WI38 (cell line): ENCODE results near the gene KLHL14.

Experiments used
- H3K4me3 ChIP-seq: 2 replicates; pipeline ENCODE4 v1.5.1; 2011; ENCODE audit warnings: low read depth, mild to moderate bottlenecking, control low read depth, low read length
- CTCF ChIP-seq: IDR thresholded peaks from 2 replicates; pipeline ENCODE4 v1.5.1; 2012; ENCODE audit warnings: low read depth, mild to moderate bottlenecking, control low read depth, low read length

Gene KLHL14

GRCh38 chr18:32698153-32698552, 74.7 kb downstream of the KLHL14 start:
- H3K4me3 ChIP-seq = no peak overlapping the region

GRCh38 chr18:32696376-32696775, 76.4 kb downstream of the KLHL14 start:
- no peak for TF ChIP-seq CTCF

More at GRCh38 chr18:32698153-32698552, 74.7 kb downstream of the KLHL14 start:
- no peak for TF ChIP-seq CTCF

GRCh38 chr18:32695534-32695933, 77.3 kb downstream of the KLHL14 start:
- no peak for TF ChIP-seq CTCF
- no peak overlapping the region for H3K4me3 ChIP-seq

More at GRCh38 chr18:32696376-32696775, 76.4 kb downstream of the KLHL14 start:
- no peak overlapping the region for H3K4me3 ChIP-seq

GRCh38 chr18:32688821-32689220, 84.0 kb downstream of the KLHL14 start:
- H3K4me3 ChIP-seq = no peak overlapping the region
- TF ChIP-seq CTCF = no peak

GRCh38 chr18:32684940-32685339, 87.9 kb downstream of the KLHL14 start:
- H3K4me3 ChIP-seq = no peak overlapping the region
- TF ChIP-seq CTCF = no peak

GRCh38 chr18:32684096-32684495, 88.7 kb downstream of the KLHL14 start:
- H3K4me3 ChIP-seq = no peak overlapping the region
- TF ChIP-seq CTCF = no peak

- H3K4me3 ChIP-seq = no peak overlapping the region
- TF ChIP-seq CTCF = no peak
These were observed 89.8 kb downstream of the KLHL14 start for GRCh38 chr18:32683044-32683443.
